IMR-90 (cell line): ENCODE measurements around the gene RALGAPA1. TPM values are rescaled to one million over a fixed set of nuclear protein-coding genes. Genes with fewer than 3 reads are reported as not detected.

Source experiments
- ATAC-seq: fragments of 200-7000 bp; cut with Tn5 transposase; 2 replicates; pipeline ENCODE4 v1.9.1; 2020; ENCODE audit warnings: low read depth, mild to moderate bottlenecking, moderate library complexity
- BruUV-seq: library from RNA; stranded (reverse); fragments of 400-500 nt; replicated peaks from 2 replicates; lab custom pipeline; 2021; lab: Mats Ljungman, UMichigan
- CTCF ChIA-PET: fragments of 300-600 bp; formaldehyde crosslinking; extraction: SDS; loops from one replicate; lab custom pipeline; 2021; ENCODE audit warnings: antibody characterized with exemption; lab: Yijun Ruan, JAX
- POLR2A ChIA-PET: fragments of 300-600 bp; sonication (Branson Sonifier 250); formaldehyde crosslinking; loops from one replicate; lab custom pipeline; 2022; ENCODE audit warnings: antibody characterized with exemption; ENCODE audit not compliant: unreplicated experiment; lab: Charles Lee
- DNase-seq: peaks from one replicate; pipeline ENCODE4 v3.0.0; 2013
- H2AFZ ChIP-seq: replicated peaks from 2 replicates; pipeline ENCODE3; 2013; ENCODE audit warnings: low read length, mild to moderate bottlenecking; ENCODE audit not compliant: poor library complexity
- H2AK5ac ChIP-seq: 2 replicates; pipeline ENCODE4 v1.6.1; 2013; ENCODE audit warnings: low read depth, low read length, inconsistent platforms
- H2AK9ac ChIP-seq: replicated peaks from 2 replicates; pipeline ENCODE3; 2013; ENCODE audit warnings: mild to moderate bottlenecking, low read depth, low read length, moderate library complexity; ENCODE audit not compliant: poor library complexity
- H2BK120ac ChIP-seq: 2 replicates; pipeline ENCODE4 v1.6.1; 2013; ENCODE audit warnings: low read depth, low read length, inconsistent platforms
- H2BK15ac ChIP-seq: 3 replicates; pipeline ENCODE4 v1.6.1; 2013; ENCODE audit warnings: low read depth, low read length, inconsistent platforms
- H2BK20ac ChIP-seq: 2 replicates; pipeline ENCODE4 v1.6.1; 2013; ENCODE audit warnings: low read depth, mild to moderate bottlenecking, inconsistent platforms, low read length, moderate library complexity
- H2BK5ac ChIP-seq: 2 replicates; pipeline ENCODE4 v1.6.1; 2013; ENCODE audit warnings: mild to moderate bottlenecking, low read depth, low read length, inconsistent platforms; ENCODE audit not compliant: poor library complexity, severe bottlenecking
- H3K14ac ChIP-seq: replicated peaks from 2 replicates; pipeline ENCODE4 v1.6.1; 2013; ENCODE audit warnings: low read depth, low read length, inconsistent platforms
- H3K18ac ChIP-seq: 2 replicates; pipeline ENCODE4 v1.6.1; 2013; ENCODE audit warnings: low read depth, low read length, control low read depth
- H3K23ac ChIP-seq: 2 replicates; pipeline ENCODE4 v1.6.1; 2013; ENCODE audit warnings: low read depth, low read length, inconsistent platforms
- H3K27ac ChIP-seq: 2 replicates; pipeline ENCODE4 v1.5.1; 2013; ENCODE audit warnings: mild to moderate bottlenecking, control low read depth, low read length; ENCODE audit not compliant: insufficient read depth
- H3K27me3 ChIP-seq: 2 replicates; pipeline ENCODE4 v1.6.1; 2013; ENCODE audit warnings: low read length; ENCODE audit not compliant: control insufficient read depth, insufficient read depth
- H3K36me3 ChIP-seq: 2 replicates; pipeline ENCODE4 v1.6.1; 2013; ENCODE audit warnings: low read length, mixed read lengths; ENCODE audit not compliant: control insufficient read depth, insufficient read depth
- H3K4ac ChIP-seq: 2 replicates; pipeline ENCODE4 v1.6.1; 2013; ENCODE audit warnings: low read depth, low read length, inconsistent platforms
- H3K4me1 ChIP-seq: 2 replicates; pipeline ENCODE4 v1.6.1; 2013; ENCODE audit warnings: low read length, mixed read lengths; ENCODE audit not compliant: control insufficient read depth, insufficient read depth
- H3K4me2 ChIP-seq: 2 replicates; pipeline ENCODE4 v1.6.1; 2013; ENCODE audit warnings: low read depth, mild to moderate bottlenecking, control low read depth, low read length, moderate library complexity
- H3K4me3 ChIP-seq: 2 replicates; pipeline ENCODE4 v1.5.1; 2013; ENCODE audit warnings: low read depth, mild to moderate bottlenecking, control low read depth, low read length, moderate library complexity; ENCODE audit not compliant: insufficient read depth
- H3K56ac ChIP-seq: 2 replicates; pipeline ENCODE4 v1.6.1; 2013; ENCODE audit warnings: low read length, inconsistent platforms; ENCODE audit not compliant: insufficient read depth; ENCODE audit errors: extremely low read depth
- H3K79me1 ChIP-seq, 2 experiments: 2 replicates each; pipeline ENCODE4 v1.6.1; 2013; ENCODE audit warnings: low read length in 2 of 2, inconsistent platforms in 1 of 2, low read depth in 1 of 2
- H3K9ac ChIP-seq: 2 replicates; pipeline ENCODE4 v1.6.1; 2013; ENCODE audit warnings: low read depth, low read length, control low read depth
- H3K9me1 ChIP-seq: 2 replicates; pipeline ENCODE4 v1.6.1; 2013; ENCODE audit warnings: low read length, inconsistent platforms; ENCODE audit not compliant: insufficient read depth
- H3K9me3 ChIP-seq: 2 replicates; pipeline ENCODE4 v1.6.1; 2013; ENCODE audit warnings: low read length; ENCODE audit not compliant: control insufficient read depth, insufficient read depth
- H4K20me1 ChIP-seq: 2 replicates; pipeline ENCODE4 v1.6.1; 2013; ENCODE audit warnings: low read length, inconsistent platforms; ENCODE audit not compliant: insufficient read depth
- H4K5ac ChIP-seq: 2 replicates; pipeline ENCODE4 v1.6.1; 2013; ENCODE audit warnings: mild to moderate bottlenecking, low read depth, low read length, control low read depth
- H4K8ac ChIP-seq, 2 experiments: 2 replicates each; pipeline ENCODE4 v1.6.1; 2013; ENCODE audit warnings: low read depth in 2 of 2, low read length in 2 of 2, control low read depth in 1 of 2, inconsistent platforms in 1 of 2
- H4K91ac ChIP-seq: 2 replicates; pipeline ENCODE4 v1.6.1; 2013; ENCODE audit warnings: low read depth, low read length, inconsistent platforms; ENCODE audit not compliant: insufficient read depth
- BHLHE40 ChIP-seq: fragments of 150-350 bp; IDR thresholded peaks from 2 replicates; pipeline ENCODE4 v1.6.1; 2016; ENCODE audit warnings: mild to moderate bottlenecking, low read depth, low read length
- CEBPB ChIP-seq: IDR thresholded peaks from 2 replicates; pipeline ENCODE4 v1.6.1; 2012; ENCODE audit warnings: low read depth, low read length, improper control_type of control experiment
- CHD1 ChIP-seq: IDR thresholded peaks from 2 replicates; pipeline ENCODE4 v1.6.1; 2012; ENCODE audit warnings: low read depth, low read length, improper control_type of control experiment
- CTCF ChIP-seq: conservative IDR thresholded peaks from 2 replicates; pipeline ENCODE4 v1.5.1; 2012; ENCODE audit warnings: mild to moderate bottlenecking, low read depth, low read length, improper control_type of control experiment
- ELK1 ChIP-seq: fragments of 150-350 bp; IDR thresholded peaks from 2 replicates; pipeline ENCODE4 v1.6.1; 2016; ENCODE audit warnings: low read depth, mild to moderate bottlenecking, low read length, moderate library complexity, borderline replicate concordance
- FOS ChIP-seq: fragments of 150-350 bp; IDR thresholded peaks from 2 replicates; pipeline ENCODE4 v1.6.1; 2016; ENCODE audit warnings: low read depth, low read length
- MAFK ChIP-seq: IDR thresholded peaks from 2 replicates; pipeline ENCODE4 v1.6.1; 2012; ENCODE audit warnings: low read depth, low read length, improper control_type of control experiment
- MAZ ChIP-seq: IDR thresholded peaks from 2 replicates; pipeline ENCODE4 v1.6.1; 2012; ENCODE audit warnings: low read depth, mild to moderate bottlenecking, low read length, improper control_type of control experiment, moderate library complexity, borderline replicate concordance
- MXI1 ChIP-seq: IDR thresholded peaks from 2 replicates; pipeline ENCODE4 v1.6.1; 2012; ENCODE audit warnings: low read depth, mild to moderate bottlenecking, low read length, moderate library complexity, borderline replicate concordance
- NFE2L2 ChIP-seq: fragments of 150-350 bp; IDR thresholded peaks from 2 replicates; pipeline ENCODE4 v1.6.1; 2016; ENCODE audit warnings: low read depth, mild to moderate bottlenecking, low read length
- POLR2A ChIP-seq: IDR thresholded peaks from 2 replicates; pipeline ENCODE4 v1.6.1; 2012; ENCODE audit warnings: mild to moderate bottlenecking, low read depth, low read length
- RAD21 ChIP-seq: IDR thresholded peaks from 2 replicates; pipeline ENCODE4 v1.6.1; 2012; ENCODE audit warnings: low read length, improper control_type of control experiment
- RCOR1 ChIP-seq: IDR thresholded peaks from 2 replicates; pipeline ENCODE4 v1.6.1; 2012; ENCODE audit warnings: mild to moderate bottlenecking, low read length, improper control_type of control experiment; ENCODE audit not compliant: insufficient replicate concordance
- RFX5 ChIP-seq: IDR thresholded peaks from 2 replicates; pipeline ENCODE4 v1.8.0; 2012; ENCODE audit warnings: low read depth, mild to moderate bottlenecking, low read length, moderate library complexity
- SMC3 ChIP-seq: fragments of 150-350 bp; IDR thresholded peaks from 2 replicates; pipeline ENCODE4 v1.6.1; 2016; ENCODE audit warnings: low read depth, mild to moderate bottlenecking, antibody characterized with exemption, low read length, moderate library complexity
- WGBS, 2 experiments: methylation state at CpG; one replicate each; pipeline versions ENCODE4 v1.1.5 to v1.1.7; 2013; ENCODE audit warnings: missing lambda C conversion rate in 2 of 2; ENCODE audit not compliant: insufficient read length in 1 of 2; ENCODE audit errors: extremely low coverage in 2 of 2; 5-methylcytosine and 5-hydroxymethylcytosine counted together
- dilution Hi-C: fragments of 300-500 bp; cut with HindIII; formaldehyde crosslinking; loops from one replicate; pipeline ENCODE4 v1.14.3; 2018; ENCODE audit warnings: low sequenced_read_pairs; ENCODE audit not compliant: unreplicated experiment
- in situ Hi-C: fragments of 300-500 bp; cut with MboI; formaldehyde crosslinking; loops from 3 replicates; pipeline ENCODE4 v1.14.3; 2019; ENCODE audit warnings: low sequenced_read_pairs, inconsistent platforms, mixed read lengths
- intact Hi-C: fragments of 100-400 bp; cut with micrococcal nuclease; formaldehyde crosslinking; loops from 2 replicates; pipeline ENCODE4 v1.10.0; 2022
- polyA plus RNA-seq, 3 experiments: library from polyadenylated mRNA; depleted of rRNA; stranded (reverse); fragments of >200 nt; gene quantifications; 2 replicates each; pipeline ENCODE4 v1.2.3, GENCODE V29; 2012; ENCODE audit warnings: low replicate concordance in 1 of 3
- total RNA-seq: library from RNA; depleted of rRNA; stranded (reverse); fragments of >200 nt; gene quantifications from 2 replicates; pipeline ENCODE4 v1.2.3, GENCODE V29; 2012
- TF ChIP-seq, protein P1 (sequence below): fragments of 150-350 bp; IDR thresholded peaks from 2 replicates; pipeline ENCODE4 v1.6.1; 2017; ENCODE audit warnings: mild to moderate bottlenecking, antibody characterized with exemption, low read length, low read depth

Gene RALGAPA1
- total and polyA plus RNA-seq, 2 of the 4 experiments (the other 2 are of a cell fraction) = 5.1 to 25.6 TPM

- Histone ChIP-seq H2BK5ac (no peak overlapping the region), H2AFZ (no peak overlapping the region), H3K36me3 (peaks cover 4% of the 10 kb centered on the region), H2BK20ac (no peak overlapping the region), H3K9me1 (no peaks in the 10 kb centered on the region; the same call in 1 of the 2 replicates), H3K4me3 (no peak overlapping the region), H4K91ac (no peak overlapping the region), H3K9ac (no peak overlapping the region), H3K27ac (no peak overlapping the region), H4K8ac (no peak overlapping the region), H3K18ac (no peak overlapping the region), H3K14ac (no peak overlapping the region), H3K4ac (no peak overlapping the region), H2BK120ac (no peak overlapping the region), H2AK9ac (no peak overlapping the region), H3K79me1 (no peaks in the 10 kb centered on the region), H3K27me3 (no peaks in the 10 kb centered on the region), H2BK15ac (no peak overlapping the region), H3K4me2 (no peak overlapping the region), H2AK5ac (no peak overlapping the region), H3K9me3 (no peaks in the 10 kb centered on the region), H4K20me1 (no peaks in the 10 kb centered on the region), H4K5ac (no peak overlapping the region), H3K56ac (no peak overlapping the region), H3K4me1 (no peaks in the 10 kb centered on the region), H3K23ac (no peak overlapping the region)
- TF ChIP-seq SMC3 = no peak
- no peak for TF ChIP-seq MXI1
- no peak for TF ChIP-seq ELK1
- TF ChIP-seq, protein P1, sequence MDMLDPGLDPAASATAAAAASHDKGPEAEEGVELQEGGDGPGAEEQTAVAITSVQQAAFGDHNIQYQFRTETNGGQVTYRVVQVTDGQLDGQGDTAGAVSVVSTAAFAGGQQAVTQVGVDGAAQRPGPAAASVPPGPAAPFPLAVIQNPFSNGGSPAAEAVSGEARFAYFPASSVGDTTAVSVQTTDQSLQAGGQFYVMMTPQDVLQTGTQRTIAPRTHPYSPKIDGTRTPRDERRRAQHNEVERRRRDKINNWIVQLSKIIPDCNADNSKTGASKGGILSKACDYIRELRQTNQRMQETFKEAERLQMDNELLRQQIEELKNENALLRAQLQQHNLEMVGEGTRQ = no peak
- no peak for TF ChIP-seq BHLHE40
- no peak for TF ChIP-seq MAZ
- no peak for TF ChIP-seq RAD21
- TF ChIP-seq CTCF = no peak
- TF ChIP-seq CEBPB = no peak
- no peak for TF ChIP-seq CHD1
- TF ChIP-seq POLR2A = no peak
- no peak for TF ChIP-seq RFX5
- no peak for TF ChIP-seq NFE2L2
- no peak for TF ChIP-seq MAFK
- TF ChIP-seq FOS = no peak
- no peak for TF ChIP-seq RCOR1
- intact Hi-C loops = no loop called here
- DNase-seq (no peak), ATAC-seq (no peak)
- ChIA-PET CTCF (no interaction called here), POLR2A (no interaction called here)
- no TSS peak for BruUV-seq
- no CpG with 5 or more reads among the region's 4 CpGs for WGBS, 2 experiments
- in situ Hi-C loops = no loop called here
- dilution Hi-C loops = no loop called here
These were observed 47.2 kb downstream of the RALGAPA1 start for GRCh38 chr14:35761922-35762321.
